ENCODE measurements around the gene KMO.

The KMO gene

DNA sequence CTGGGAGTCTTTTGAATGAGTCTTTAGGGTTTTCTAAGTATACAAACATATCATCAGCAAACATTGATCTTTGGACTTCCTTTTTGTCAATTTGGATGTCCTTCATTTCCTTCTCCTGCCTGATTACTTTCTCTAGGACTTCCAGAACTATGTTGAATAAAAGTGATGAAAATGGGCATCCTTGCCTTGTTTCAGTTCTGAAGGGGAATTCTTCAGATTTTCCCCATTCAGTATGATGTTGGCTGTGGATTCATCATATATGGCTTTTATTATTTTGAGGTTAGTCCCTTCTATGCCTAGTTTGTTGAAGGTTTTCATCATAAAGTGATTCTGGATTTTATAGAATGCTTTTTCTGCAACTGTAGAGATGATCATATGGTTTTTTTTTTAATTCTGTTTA lies 42.0 kb downstream of the KMO start:
- no peaks in the 10 kb centered on the region for H3K4me1 Mint-ChIP-seq
- no peaks in the 10 kb centered on the region for H3K27me3 Mint-ChIP-seq (ENCODE audit: low read depth)
- peaks cover 22% of the 10 kb centered on the region for H3K9me3 Mint-ChIP-seq
- no peak overlapping the region for H3K4me3 Mint-ChIP-seq
- H3K36me3 Mint-ChIP-seq (ENCODE audit: low read depth) = no peaks in the 10 kb centered on the region
- H3K27ac Mint-ChIP-seq = no peak overlapping the region
- TF ChIP-seq, protein P1, sequence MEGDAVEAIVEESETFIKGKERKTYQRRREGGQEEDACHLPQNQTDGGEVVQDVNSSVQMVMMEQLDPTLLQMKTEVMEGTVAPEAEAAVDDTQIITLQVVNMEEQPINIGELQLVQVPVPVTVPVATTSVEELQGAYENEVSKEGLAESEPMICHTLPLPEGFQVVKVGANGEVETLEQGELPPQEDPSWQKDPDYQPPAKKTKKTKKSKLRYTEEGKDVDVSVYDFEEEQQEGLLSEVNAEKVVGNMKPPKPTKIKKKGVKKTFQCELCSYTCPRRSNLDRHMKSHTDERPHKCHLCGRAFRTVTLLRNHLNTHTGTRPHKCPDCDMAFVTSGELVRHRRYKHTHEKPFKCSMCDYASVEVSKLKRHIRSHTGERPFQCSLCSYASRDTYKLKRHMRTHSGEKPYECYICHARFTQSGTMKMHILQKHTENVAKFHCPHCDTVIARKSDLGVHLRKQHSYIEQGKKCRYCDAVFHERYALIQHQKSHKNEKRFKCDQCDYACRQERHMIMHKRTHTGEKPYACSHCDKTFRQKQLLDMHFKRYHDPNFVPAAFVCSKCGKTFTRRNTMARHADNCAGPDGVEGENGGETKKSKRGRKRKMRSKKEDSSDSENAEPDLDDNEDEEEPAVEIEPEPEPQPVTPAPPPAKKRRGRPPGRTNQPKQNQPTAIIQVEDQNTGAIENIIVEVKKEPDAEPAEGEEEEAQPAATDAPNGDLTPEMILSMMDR (IDR thresholded peaks at IDR 0.05; ENCODE audit: unreplicated experiment in 3 of 3) = no peak

DNA sequence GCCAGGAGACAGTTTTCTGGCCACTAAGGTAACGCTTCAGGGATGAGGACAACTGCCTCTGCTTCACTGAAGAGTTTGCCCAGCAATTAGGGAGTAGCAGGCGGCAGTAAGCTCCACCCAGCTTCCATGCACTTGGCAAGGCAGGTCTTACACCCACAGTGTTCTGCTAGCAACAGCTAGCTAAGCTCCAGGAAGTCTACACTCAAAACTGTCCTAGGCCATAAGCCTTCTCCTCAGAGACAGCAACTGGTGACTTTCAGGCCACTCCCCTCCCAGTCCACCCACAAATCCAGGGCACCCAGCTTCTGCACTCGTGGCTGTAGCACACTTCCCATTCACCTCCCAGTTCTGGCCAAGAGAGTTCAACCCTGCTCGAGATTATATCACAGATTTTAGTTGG lies 47.3 kb downstream of the KMO start:
- no peaks in the 10 kb centered on the region for H3K27me3 Mint-ChIP-seq (ENCODE audit: low read depth)
- H3K27ac Mint-ChIP-seq = no peak overlapping the region
- H3K9me3 Mint-ChIP-seq = peaks cover 30% of the 10 kb centered on the region
- no peaks in the 10 kb centered on the region for H3K4me1 Mint-ChIP-seq
- TF ChIP-seq, protein P1 (IDR thresholded peaks at IDR 0.05; ENCODE audit: unreplicated experiment in 3 of 3) = no peak
- H3K4me3 Mint-ChIP-seq = no peak overlapping the region
- H3K36me3 Mint-ChIP-seq (ENCODE audit: low read depth) = peaks cover 6% of the 10 kb centered on the region

DNA sequence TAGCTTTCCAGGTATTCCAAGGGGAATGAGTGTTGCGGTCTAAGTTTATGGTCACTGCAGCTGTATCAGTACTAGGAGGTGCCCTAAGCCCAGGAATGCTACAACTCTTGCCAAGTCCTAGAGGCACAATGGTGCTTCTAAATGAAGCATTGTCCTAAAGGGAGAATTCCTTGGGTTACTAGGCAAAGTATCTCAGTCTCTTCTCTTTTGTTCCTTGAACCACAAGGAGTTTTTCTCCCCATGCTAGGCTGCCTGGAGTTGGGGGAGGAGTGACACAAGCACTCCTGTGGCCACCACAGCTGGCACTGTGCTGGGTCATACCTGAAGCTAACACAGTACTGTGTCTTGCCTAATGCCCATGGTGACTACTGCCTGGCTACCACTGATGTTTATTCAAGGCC lies 50.7 kb downstream of the KMO start:
- TF ChIP-seq, protein P1 (IDR thresholded peaks at IDR 0.05; ENCODE audit: unreplicated experiment in 3 of 3) = no peak
- Mint-ChIP-seq H3K4me1 (no peaks in the 10 kb centered on the region), H3K9me3 (peaks cover 13% of the 10 kb centered on the region), H3K4me3 (no peak overlapping the region), H3K36me3 (ENCODE audit: low read depth) (peaks cover 6% of the 10 kb centered on the region), H3K27me3 (ENCODE audit: low read depth) (no peaks in the 10 kb centered on the region), H3K27ac (no peak overlapping the region)

DNA sequence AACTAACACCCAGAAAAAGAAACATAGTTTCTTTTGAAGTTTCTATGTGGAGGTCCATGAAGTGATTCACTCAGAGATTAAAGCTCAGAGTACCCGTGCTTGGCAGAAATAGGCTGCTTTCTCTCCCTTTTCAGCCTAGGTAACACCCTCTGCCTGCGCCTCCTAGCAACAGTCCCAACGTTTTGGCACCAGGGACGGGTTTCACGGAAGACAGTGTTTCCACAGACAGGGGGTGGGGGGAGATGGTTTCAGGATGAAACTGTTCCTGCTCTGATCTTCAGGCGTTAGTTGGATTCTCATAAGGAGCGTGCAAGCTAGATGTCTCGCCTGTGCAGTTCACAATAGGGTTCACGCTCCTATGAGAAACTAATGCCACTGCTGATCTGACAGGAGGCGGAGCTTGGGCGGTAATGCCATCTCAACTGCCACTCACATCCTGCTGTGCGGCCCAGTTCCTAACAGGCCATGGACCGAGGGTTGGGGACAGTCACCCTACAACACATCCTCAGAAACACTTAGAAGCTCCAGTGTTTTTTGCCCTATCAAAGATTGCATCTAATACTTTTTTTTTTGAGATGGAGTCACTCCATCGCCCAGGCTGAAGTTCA lies 54.8 kb downstream of the KMO start:
- Mint-ChIP-seq H3K4me1 (no peaks in the 10 kb centered on the region), H3K27me3 (ENCODE audit: low read depth) (no peaks in the 10 kb centered on the region), H3K4me3 (no peak overlapping the region), H3K27ac (no peak overlapping the region), H3K9me3 (peaks cover 4% of the 10 kb centered on the region), H3K36me3 (ENCODE audit: low read depth) (peaks cover 6% of the 10 kb centered on the region)
- TF ChIP-seq, protein P1 (IDR thresholded peaks at IDR 0.05; ENCODE audit: unreplicated experiment in 3 of 3) = no peak

DNA sequence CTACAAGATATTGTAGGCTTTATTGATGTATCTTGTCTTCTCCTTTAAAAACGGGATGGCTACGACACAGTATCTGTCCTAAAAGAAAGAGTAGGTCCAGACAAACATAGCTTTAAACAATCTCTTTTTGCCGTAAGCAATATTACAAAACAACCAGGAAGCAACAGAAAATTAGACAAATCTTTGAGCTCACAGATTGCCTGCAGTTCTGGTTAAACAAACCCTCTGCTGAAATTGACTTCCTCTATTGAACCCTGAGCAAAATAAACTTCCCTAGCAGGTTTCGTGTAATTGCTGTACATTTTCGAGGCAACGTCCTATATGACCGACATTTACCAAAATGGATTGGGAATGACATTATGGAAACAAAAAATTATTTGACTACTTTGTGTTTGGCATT lies 57.3 kb downstream of the KMO start:
- no peak overlapping the region for H3K4me3 Mint-ChIP-seq
- no peak overlapping the region for H3K27ac Mint-ChIP-seq
- H3K4me1 Mint-ChIP-seq = no peaks in the 10 kb centered on the region
- TF ChIP-seq, protein P1 (IDR thresholded peaks at IDR 0.05; ENCODE audit: unreplicated experiment in 3 of 3) = no peak
- no peaks in the 10 kb centered on the region for H3K9me3 Mint-ChIP-seq
- H3K27me3 Mint-ChIP-seq (ENCODE audit: low read depth) = no peaks in the 10 kb centered on the region
- H3K36me3 Mint-ChIP-seq (ENCODE audit: low read depth) = peaks cover 14% of the 10 kb centered on the region

DNA sequence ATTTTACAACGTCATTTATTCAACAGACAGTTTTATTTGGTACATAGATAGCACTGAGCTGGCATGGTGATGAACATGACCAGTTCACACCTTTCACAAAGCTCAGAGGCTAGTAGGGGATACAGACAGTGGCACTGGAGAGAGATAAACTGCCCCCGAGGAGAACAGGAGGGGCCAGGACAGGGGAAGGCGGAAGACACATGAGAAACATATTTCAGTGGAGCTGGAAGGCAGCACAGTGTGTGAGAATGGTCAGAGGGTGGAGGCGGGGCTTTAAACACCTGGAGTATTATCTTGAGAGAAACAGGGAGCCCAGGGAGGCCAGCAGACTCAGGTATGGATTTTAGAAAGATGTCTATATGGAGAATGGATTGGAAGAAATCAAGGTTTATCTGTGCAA lies 58.5 kb downstream of the KMO start:
- H3K27me3 Mint-ChIP-seq (ENCODE audit: low read depth) = no peaks in the 10 kb centered on the region
- H3K4me3 Mint-ChIP-seq = no peak overlapping the region
- TF ChIP-seq, protein P1 (IDR thresholded peaks at IDR 0.05; ENCODE audit: unreplicated experiment in 3 of 3) = no peak
- H3K4me1 Mint-ChIP-seq = no peaks in the 10 kb centered on the region
- no peak overlapping the region for H3K27ac Mint-ChIP-seq
- no peaks in the 10 kb centered on the region for H3K9me3 Mint-ChIP-seq
- H3K36me3 Mint-ChIP-seq (ENCODE audit: low read depth) = peaks cover 21% of the 10 kb centered on the region
